HCT116 (cell line): ENCODE results near the gene TNFSF9. TPM values are rescaled to one million over a fixed set of nuclear protein-coding genes. Genes with fewer than 3 reads are reported as not detected.

Source experiments
- ATAC-seq: fragments of 200-7000 bp; cut with Tn5 transposase; 2 replicates; pipeline ENCODE4 v1.9.1; 2020; ENCODE audit warnings: mild to moderate bottlenecking, moderate library complexity
- BruUV-seq: library from RNA; stranded (reverse); fragments of 400-500 nt; replicated peaks from 2 replicates; lab custom pipeline; 2021; lab: Mats Ljungman, UMichigan
- CTCF ChIA-PET: fragments of 300-600 bp; sonication (Branson Sonifier 250); formaldehyde crosslinking; loops from one replicate; lab custom pipeline; 2021; ENCODE audit warnings: antibody characterized with exemption; lab: Charles Lee
- POLR2A ChIA-PET: fragments of 300-600, 350-600 bp; sonication (Branson Sonifier 250); formaldehyde crosslinking; loops from one replicate; lab custom pipeline; 2021; ENCODE audit warnings: antibody characterized with exemption; lab: Charles Lee
- RAD21 ChIA-PET, 2 experiments: fragments of 300-600 bp; sonication (Branson Sonifier 250); formaldehyde crosslinking; loops; one replicate each; lab custom pipeline; 2023; ENCODE audit warnings: low total read pairs in 2 of 2; ENCODE audit not compliant: uncharacterized antibody in 2 of 2, unreplicated experiment in 2 of 2, low non-redundant PET in 1 of 2; lab: Charles Lee
- DNase-seq: peaks from one replicate; pipeline ENCODE4 v3.0.0-alpha.2; 2010; ENCODE audit warnings: low read depth, low spot score
- H2AFZ ChIP-seq: fragments of 200-600 bp; shearing (Covaris generic), sonication (generic); 2 replicates; pipeline ENCODE4 v1.6.1; 2017; ENCODE audit warnings: low read depth, mixed run types, mixed read lengths, antibody characterized with exemption, low read length; ENCODE audit not compliant: poor library complexity, severe bottlenecking
- H3K27ac ChIP-seq: 2 replicates; pipeline ENCODE4 v1.5.1; 2012; ENCODE audit warnings: low read depth, low read length
- H3K27me3 ChIP-seq: fragments of 200-600 bp; sonication (generic); 2 replicates; pipeline ENCODE4 v1.6.1; 2016; ENCODE audit warnings: mixed run types, low read length, mixed read lengths; ENCODE audit not compliant: insufficient read depth
- H3K36me3 ChIP-seq, 2 experiments: fragments of 200-500 bp in 1 of 2; fragments of 200-600 bp in 1 of 2; sonication (Bioruptor generic) in 1 of 2; sonication (generic) in 1 of 2; 2 replicates each; pipeline versions ENCODE4 v1.5.1 to v1.6.1; 2014 to 2016; ENCODE audit warnings: low read length in 2 of 2, inconsistent platforms in 1 of 2, mixed read lengths in 1 of 2, mixed run types in 1 of 2; ENCODE audit not compliant: insufficient read depth in 2 of 2, control insufficient read depth in 1 of 2
- H3K4me1 ChIP-seq, 2 experiments: fragments of 200-600 bp in 1 of 2; sonication (generic) in 1 of 2; 2 replicates each; pipeline versions ENCODE4 v1.5.1 to v1.6.1; 2012 to 2017; ENCODE audit warnings: low read length in 2 of 2, inconsistent platforms in 1 of 2, mild to moderate bottlenecking in 1 of 2, mixed read lengths in 1 of 2, mixed run types in 1 of 2, moderate library complexity in 1 of 2; ENCODE audit not compliant: insufficient read depth in 2 of 2, control insufficient read depth in 1 of 2
- H3K4me2 ChIP-seq: fragments of 200-600 bp; sonication (generic); 2 replicates; pipeline ENCODE4 v1.6.1; 2017; ENCODE audit warnings: mixed run types, low read length, mixed read lengths
- H3K4me3 ChIP-seq, 2 experiments: fragments of 200-600 bp in 1 of 2; sonication (generic) in 1 of 2; replicated peaks in 1 of 2; 2 replicates each; pipeline ENCODE4 v1.5.1; 2011 to 2016; ENCODE audit warnings: low read length in 2 of 2, control low read depth in 1 of 2, low read depth in 1 of 2, mild to moderate bottlenecking in 1 of 2, mixed read lengths in 1 of 2, mixed run types in 1 of 2
- H3K79me2 ChIP-seq: fragments of 200-600 bp; sonication (generic); 2 replicates; pipeline ENCODE4 v1.6.1; 2017; ENCODE audit warnings: mild to moderate bottlenecking, mixed run types, low read length, moderate library complexity, mixed read lengths; ENCODE audit not compliant: insufficient read depth
- H3K9ac ChIP-seq: fragments of 200-600 bp; sonication (generic); 2 replicates; pipeline ENCODE4 v1.6.1; 2016; ENCODE audit warnings: low read length, mixed read lengths
- H3K9me2 ChIP-seq: fragments of 200-600 bp; sonication (generic), shearing (Covaris generic); 2 replicates; pipeline ENCODE4 v1.6.1; 2017; ENCODE audit warnings: mixed run types, mild to moderate bottlenecking, moderate library complexity; ENCODE audit not compliant: insufficient read depth
- H3K9me3 ChIP-seq, 2 experiments: fragments of 200-500 bp in 1 of 2; fragments of 200-600 bp in 1 of 2; sonication (Bioruptor generic) in 1 of 2; sonication (generic) in 1 of 2; 2 replicates each; pipeline ENCODE4 v1.6.1; 2014 to 2017; ENCODE audit warnings: low read length in 2 of 2, mixed read lengths in 2 of 2, inconsistent platforms in 1 of 2, low read depth in 1 of 2, mild to moderate bottlenecking in 1 of 2, mixed run types in 1 of 2, moderate library complexity in 1 of 2; ENCODE audit not compliant: control insufficient read depth in 1 of 2, insufficient read depth in 1 of 2
- H4K20me1 ChIP-seq: fragments of 200-600 bp; sonication (generic), shearing (Covaris generic); 2 replicates; pipeline ENCODE4 v1.6.1; 2017; ENCODE audit warnings: mixed run types, mild to moderate bottlenecking, moderate library complexity; ENCODE audit not compliant: insufficient read depth
- EZH2 ChIP-seq: fragments of 200-600 bp; sonication (generic); IDR thresholded peaks from 2 replicates; pipeline ENCODE4 v1.6.1; 2017; ENCODE audit warnings: antibody characterized with exemption, mixed run types
- EZH2phosphoT487 ChIP-seq: fragments of 200-600 bp; IDR thresholded peaks from 2 replicates; pipeline ENCODE4 v1.6.1; 2018; ENCODE audit warnings: antibody characterized with exemption, borderline replicate concordance
- JUND ChIP-seq: IDR thresholded peaks from 2 replicates; pipeline ENCODE4 v1.6.1; 2012
- MAX ChIP-seq: IDR thresholded peaks from 2 replicates; pipeline ENCODE4 v1.6.1; 2012
- POLR2A ChIP-seq: IDR thresholded peaks from 2 replicates; pipeline ENCODE4 v1.7.0; 2011; ENCODE audit warnings: borderline replicate concordance; ENCODE audit not compliant: insufficient read depth, insufficient read length; ENCODE audit errors: extremely low read depth
- POLR2AphosphoS5 ChIP-seq: IDR thresholded peaks from 2 replicates; pipeline ENCODE4 v1.6.1; 2011; ENCODE audit warnings: mild to moderate bottlenecking, low read depth, low read length, moderate library complexity
- RAD21 ChIP-seq: IDR thresholded peaks from 2 replicates; pipeline ENCODE4 v1.6.1; 2012; ENCODE audit warnings: low read depth, mild to moderate bottlenecking
- SIN3A ChIP-seq: IDR thresholded peaks from 2 replicates; pipeline ENCODE4 v1.6.1; 2012; ENCODE audit warnings: low read depth
- SP1 ChIP-seq: IDR thresholded peaks from 2 replicates; pipeline ENCODE4 v1.6.1; 2012; ENCODE audit warnings: low read depth
- SRF ChIP-seq: IDR thresholded peaks from 2 replicates; pipeline ENCODE4 v1.6.1; 2012; ENCODE audit warnings: low read depth
- ZNF274 ChIP-seq: fragments of 200-500 bp; sonication (Bioruptor generic); IDR thresholded peaks from 2 replicates; pipeline ENCODE4 v1.6.1; 2014; ENCODE audit warnings: mild to moderate bottlenecking, low read depth, low read length, inconsistent platforms
- intact Hi-C: fragments of 100-400 bp; cut with micrococcal nuclease; formaldehyde crosslinking; loops from 2 replicates; pipeline ENCODE4 v1.10.0; 2022
- total RNA-seq: library from RNA; stranded (reverse); gene quantifications from one replicate; pipeline ENCODE4 v1.2.1, GENCODE V29; 2021; ENCODE audit not compliant: unreplicated experiment
- TF ChIP-seq, protein P1 (sequence below): IDR thresholded peaks from 2 replicates; pipeline ENCODE4 v1.6.1; 2011; ENCODE audit warnings: mild to moderate bottlenecking, low read length, moderate library complexity; ENCODE audit not compliant: insufficient replicate concordance; ENCODE audit errors: extremely low read depth
- TF ChIP-seq, protein P2 (sequence below): IDR thresholded peaks from 2 replicates; pipeline ENCODE4 v1.6.1; 2012
- TF ChIP-seq, protein P3 (sequence below): IDR thresholded peaks from 2 replicates; pipeline ENCODE4 v1.6.1; 2012; ENCODE audit warnings: low read depth

The TNFSF9 gene
- total RNA-seq, 1 experiment from 2014 or later = 25.1 TPM

GRCh38 chr19:6572217-6572616 is 41.4 kb downstream of the TNFSF9 start:
- no peaks in the 10 kb centered on the region for H3K36me3 ChIP-seq
- H3K9me3 ChIP-seq = peaks cover 0 to 5% of the 10 kb centered on the region in 2 experiments; a peak in 1 of 4 replicates
- H3K4me3 ChIP-seq = no peak overlapping the region
- H4K20me1 ChIP-seq = no peaks in the 10 kb centered on the region
- TF ChIP-seq RAD21 (no peak), POLR2AphosphoS5 (no peak), POLR2A (no peak), SP1 (no peak), SIN3A (no peak), JUND (no peak), EZH2 (no peak), EZH2phosphoT487 (no peak), SRF (no peak), ZNF274 (no peak), MAX (no peak)
- TF ChIP-seq, protein P1, sequence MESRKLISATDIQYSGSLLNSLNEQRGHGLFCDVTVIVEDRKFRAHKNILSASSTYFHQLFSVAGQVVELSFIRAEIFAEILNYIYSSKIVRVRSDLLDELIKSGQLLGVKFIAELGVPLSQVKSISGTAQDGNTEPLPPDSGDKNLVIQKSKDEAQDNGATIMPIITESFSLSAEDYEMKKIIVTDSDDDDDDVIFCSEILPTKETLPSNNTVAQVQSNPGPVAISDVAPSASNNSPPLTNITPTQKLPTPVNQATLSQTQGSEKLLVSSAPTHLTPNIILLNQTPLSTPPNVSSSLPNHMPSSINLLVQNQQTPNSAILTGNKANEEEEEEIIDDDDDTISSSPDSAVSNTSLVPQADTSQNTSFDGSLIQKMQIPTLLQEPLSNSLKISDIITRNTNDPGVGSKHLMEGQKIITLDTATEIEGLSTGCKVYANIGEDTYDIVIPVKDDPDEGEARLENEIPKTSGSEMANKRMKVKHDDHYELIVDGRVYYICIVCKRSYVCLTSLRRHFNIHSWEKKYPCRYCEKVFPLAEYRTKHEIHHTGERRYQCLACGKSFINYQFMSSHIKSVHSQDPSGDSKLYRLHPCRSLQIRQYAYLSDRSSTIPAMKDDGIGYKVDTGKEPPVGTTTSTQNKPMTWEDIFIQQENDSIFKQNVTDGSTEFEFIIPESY = no peak
- TF ChIP-seq, protein P2, sequence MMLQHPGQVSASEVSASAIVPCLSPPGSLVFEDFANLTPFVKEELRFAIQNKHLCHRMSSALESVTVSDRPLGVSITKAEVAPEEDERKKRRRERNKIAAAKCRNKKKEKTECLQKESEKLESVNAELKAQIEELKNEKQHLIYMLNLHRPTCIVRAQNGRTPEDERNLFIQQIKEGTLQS = no peak
- TF ChIP-seq, protein P3, sequence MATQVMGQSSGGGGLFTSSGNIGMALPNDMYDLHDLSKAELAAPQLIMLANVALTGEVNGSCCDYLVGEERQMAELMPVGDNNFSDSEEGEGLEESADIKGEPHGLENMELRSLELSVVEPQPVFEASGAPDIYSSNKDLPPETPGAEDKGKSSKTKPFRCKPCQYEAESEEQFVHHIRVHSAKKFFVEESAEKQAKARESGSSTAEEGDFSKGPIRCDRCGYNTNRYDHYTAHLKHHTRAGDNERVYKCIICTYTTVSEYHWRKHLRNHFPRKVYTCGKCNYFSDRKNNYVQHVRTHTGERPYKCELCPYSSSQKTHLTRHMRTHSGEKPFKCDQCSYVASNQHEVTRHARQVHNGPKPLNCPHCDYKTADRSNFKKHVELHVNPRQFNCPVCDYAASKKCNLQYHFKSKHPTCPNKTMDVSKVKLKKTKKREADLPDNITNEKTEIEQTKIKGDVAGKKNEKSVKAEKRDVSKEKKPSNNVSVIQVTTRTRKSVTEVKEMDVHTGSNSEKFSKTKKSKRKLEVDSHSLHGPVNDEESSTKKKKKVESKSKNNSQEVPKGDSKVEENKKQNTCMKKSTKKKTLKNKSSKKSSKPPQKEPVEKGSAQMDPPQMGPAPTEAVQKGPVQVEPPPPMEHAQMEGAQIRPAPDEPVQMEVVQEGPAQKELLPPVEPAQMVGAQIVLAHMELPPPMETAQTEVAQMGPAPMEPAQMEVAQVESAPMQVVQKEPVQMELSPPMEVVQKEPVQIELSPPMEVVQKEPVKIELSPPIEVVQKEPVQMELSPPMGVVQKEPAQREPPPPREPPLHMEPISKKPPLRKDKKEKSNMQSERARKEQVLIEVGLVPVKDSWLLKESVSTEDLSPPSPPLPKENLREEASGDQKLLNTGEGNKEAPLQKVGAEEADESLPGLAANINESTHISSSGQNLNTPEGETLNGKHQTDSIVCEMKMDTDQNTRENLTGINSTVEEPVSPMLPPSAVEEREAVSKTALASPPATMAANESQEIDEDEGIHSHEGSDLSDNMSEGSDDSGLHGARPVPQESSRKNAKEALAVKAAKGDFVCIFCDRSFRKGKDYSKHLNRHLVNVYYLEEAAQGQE = no peak
- H3K79me2 ChIP-seq = no peaks in the 10 kb centered on the region
- no TSS peak for BruUV-seq
- intact Hi-C loops = no loop called here
- H3K4me1 ChIP-seq = peaks cover 10 to 16% of the 10 kb centered on the region in 2 experiments
- no peak for DNase-seq
- CTCF ChIA-PET = no interaction called here
- ATAC-seq = no peak
- no peaks in the 10 kb centered on the region for H3K27me3 ChIP-seq
- RAD21 ChIA-PET = no interaction called here
- POLR2A ChIA-PET = no interaction called here
- no peak overlapping the region for H3K9ac ChIP-seq
- no peaks in the 10 kb centered on the region for H3K9me2 ChIP-seq
- no peak overlapping the region for H3K4me2 ChIP-seq
- no peak overlapping the region for H3K27ac ChIP-seq
- no peak overlapping the region for H2AFZ ChIP-seq
